Esophagus squamous epithelium (tissue), 5 donors: ENCODE results near the gene C6orf136. TPM values are rescaled to one million over a fixed set of nuclear protein-coding genes. Genes with fewer than 3 reads are reported as not detected.
A peak's percentile ranks its signal among the peaks of the same experiment; 100 is the strongest.

Source experiments
- DNase-seq: peaks from one replicate; lab custom pipeline; 2025; lab: John Stamatoyannopoulos, UW
- H3K27ac ChIP-seq, 4 donors: fragments of 200-600 bp; sonication (generic); one replicate each; pipeline ENCODE4 v1.5.1; 2016 to 2019; ENCODE audit warnings: mild to moderate bottlenecking in 1 of 4
- H3K27me3 ChIP-seq, 4 donors: fragments of 200-600 bp; sonication (generic); 1 replicate in 3 of 4; 2 replicates in 1 of 4; pipeline versions ENCODE4 v1.5.1 to v1.6.0; 2017 to 2021; ENCODE audit warnings: antibody characterized with exemption in 1 of 4
- H3K36me3 ChIP-seq, 3 donors: fragments of 200-600 bp; sonication (generic); one replicate each; pipeline ENCODE4 v1.5.1; 2016 to 2019
- H3K4me1 ChIP-seq, 3 donors: fragments of 200-600 bp; sonication (generic); one replicate each; pipeline ENCODE4 v1.5.1; 2017 to 2019
- H3K4me3 ChIP-seq, 4 donors: fragments of 200-600 bp; sonication (generic); 1 replicate in 3 of 4; 2 replicates in 1 of 4; pipeline ENCODE4 v1.5.1; 2016 to 2019; ENCODE audit warnings: mild to moderate bottlenecking in 2 of 4, moderate library complexity in 1 of 4
- H3K9me3 ChIP-seq, 3 donors: fragments of 200-600 bp; sonication (generic); one replicate each; pipeline ENCODE4 v1.5.1; 2016 to 2019
- CTCF ChIP-seq, 6 experiments: fragments of 450-650 bp in 4 of 6; fragments of 200-600 bp in 2 of 6; sonication (generic) in 2 of 6; IDR thresholded peaks; one replicate each; pipeline ENCODE4 v1.5.1; 2016 to 2019; ENCODE audit warnings: antibody characterized with exemption in 6 of 6, mild to moderate bottlenecking in 4 of 6, moderate library complexity in 4 of 6
- POLR2A ChIP-seq, 4 donors: fragments of 450-650 bp; IDR thresholded peaks; one replicate each; pipeline ENCODE4 v1.6.1; 2017; ENCODE audit warnings: antibody characterized with exemption in 4 of 4, mild to moderate bottlenecking in 4 of 4, moderate library complexity in 3 of 4
- WGBS, 2 donors: methylation state at CpG; one replicate each; pipeline ENCODE4 v1.1.5; 2018; 5-methylcytosine and 5-hydroxymethylcytosine counted together
- intact Hi-C: fragments of 100-400 bp; cut with DNase I; formaldehyde crosslinking; loops from one replicate; pipeline ENCODE4 v1.15.0; 2022
- total RNA-seq, 4 donors: library from RNA; depleted of rRNA; stranded (reverse); fragments of >200 nt; gene quantifications; one replicate each; pipeline ENCODE4 v1.1.0, GENCODE V29; 2016
- donor health status: DM: yes; HTN: yes; CAD: no.

C6orf136 gene
- total RNA-seq, 4 donors from 2014 or later = 8.3 to 17.5 (median 12.7) TPM

DNA sequence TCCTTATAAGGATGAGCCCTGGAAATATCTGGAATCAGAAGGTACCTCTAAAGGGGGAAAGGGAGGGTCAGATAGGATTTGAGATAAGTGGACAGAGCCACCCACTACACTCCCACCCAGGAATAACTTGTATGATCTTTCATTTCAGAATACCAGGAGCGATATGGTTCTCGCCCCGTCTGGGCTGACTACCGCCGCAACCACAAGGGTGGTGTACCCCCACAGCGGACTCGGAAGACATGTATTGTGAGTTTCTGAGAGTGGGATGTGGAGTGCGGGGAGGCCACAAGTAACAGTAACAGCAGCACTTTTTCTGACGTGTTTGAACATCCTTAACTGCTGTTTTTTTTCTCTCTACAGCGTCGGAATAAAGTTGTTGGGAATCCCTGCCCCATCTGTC, 27.4 kb upstream of the C6orf136 start:
- TF ChIP-seq CTCF (IDR thresholded peaks at IDR 0.05) (no peak), POLR2A (IDR thresholded peaks at IDR 0.05) (no peak)
- WGBS, 2 donors = 90 to 93% methylated on average over 3 to 10 of the region's 11 CpGs
- intact Hi-C loops = no loop called here
- no peak overlapping the region for H3K4me3 ChIP-seq
- DNase-seq = no peak
- H3K36me3 ChIP-seq = peaks cover 3 to 65% (median 47%) of the 10 kb centered on the region in 3 donors
- peaks cover 6 to 20% (median 8%) of the 10 kb centered on the region in 3 donors for H3K4me1 ChIP-seq
- H3K27me3 ChIP-seq = no peaks in the 10 kb centered on the region
- no peaks in the 10 kb centered on the region for H3K9me3 ChIP-seq
- peak overlapping the region in 1 of 4 donors; percentile 95 for H3K27ac ChIP-seq

DNA sequence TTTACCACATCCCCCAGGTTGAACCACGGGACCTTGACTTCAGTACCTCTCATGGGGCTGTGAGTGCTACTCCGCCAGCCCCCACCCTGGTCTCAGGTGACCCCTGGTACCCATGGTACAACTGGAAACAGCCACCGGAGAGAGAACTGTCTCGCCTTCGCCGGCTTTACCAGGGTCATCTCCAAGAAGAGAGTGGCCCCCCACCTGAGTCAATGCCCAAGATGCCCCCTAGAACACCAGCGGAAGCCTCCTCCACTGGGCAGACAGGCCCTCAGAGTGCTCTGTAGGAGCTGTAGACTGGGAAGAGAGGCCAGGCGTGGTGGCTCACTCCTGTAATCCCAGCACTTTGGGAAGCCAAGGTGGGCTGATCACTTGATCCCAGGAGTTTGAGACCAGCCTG, 21.4 kb upstream of the C6orf136 start:
- DNase-seq = no peak
- WGBS, 2 donors = 81 to 100% methylated on average over 3 of the region's 8 CpGs
- Histone ChIP-seq H3K36me3 (peaks cover 14 to 85% (median 53%) of the 10 kb centered on the region in 3 donors), H3K9me3 (no peaks in the 10 kb centered on the region), H3K27ac (peak overlapping the region in 2 of 4 donors; percentile 95 to 97), H3K4me3 (no peak overlapping the region), H3K4me1 (peaks cover 6 to 22% (median 12%) of the 10 kb centered on the region in 3 donors), H3K27me3 (no peaks in the 10 kb centered on the region)
- intact Hi-C loops = no loop called here
- TF ChIP-seq CTCF (IDR thresholded peaks at IDR 0.05) = no peak
- no peak for TF ChIP-seq POLR2A (IDR thresholded peaks at IDR 0.05)

DNA sequence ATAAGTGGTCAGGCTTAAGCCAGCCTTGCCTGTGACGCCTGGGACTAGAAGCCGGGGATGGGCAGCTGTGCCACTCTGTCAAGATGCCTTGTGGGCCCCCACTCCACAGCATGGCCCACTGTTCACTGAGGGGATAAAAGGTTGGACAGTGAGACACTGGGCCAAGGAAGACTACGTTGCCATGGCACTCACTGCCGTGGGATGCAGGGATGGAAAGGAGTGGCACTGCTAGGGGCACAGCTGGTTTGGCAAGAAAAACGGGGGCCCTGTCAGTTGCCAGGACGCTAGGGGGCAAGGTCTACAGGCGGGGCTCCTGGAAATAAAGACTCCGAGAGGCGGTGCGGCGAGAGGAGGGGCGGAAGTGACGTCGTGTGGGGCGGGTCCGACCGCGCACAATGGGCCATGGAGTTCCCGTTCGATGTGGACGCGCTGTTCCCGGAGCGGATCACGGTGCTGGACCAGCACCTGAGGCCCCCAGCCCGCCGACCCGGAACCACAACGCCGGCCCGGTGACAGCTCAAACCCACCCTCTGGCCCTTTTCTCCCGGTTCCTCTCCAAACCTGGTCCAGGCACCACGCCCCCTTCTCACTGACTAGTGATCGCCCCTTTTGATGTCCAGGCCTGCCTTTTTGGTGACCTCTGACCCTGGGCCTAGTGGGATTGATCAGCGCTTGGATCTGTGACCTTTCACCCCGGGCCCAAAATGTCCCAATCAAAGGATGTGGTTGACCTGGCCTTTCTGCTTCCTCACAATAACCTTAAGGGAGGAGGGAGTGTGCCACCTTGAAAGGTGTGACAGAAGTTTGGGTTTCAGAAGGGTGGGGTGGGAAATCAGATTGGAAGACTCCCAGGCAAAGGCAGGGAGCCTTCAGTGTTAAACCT, 20.2 kb upstream of the C6orf136 start, which contains the start of gene ATAT1:
ATAT1 (plus strand) TSS at position 391 of the 883 bp plus-strand sequence.
- peak; percentile 19 for DNase-seq
- H3K4me3 ChIP-seq = peak within 1 kb of the TSS; percentile 47 to 86 (median 58)
- H3K36me3 ChIP-seq = peaks cover 11 to 84% (median 41%) of the 10 kb centered on the region in 3 donors
- H3K27me3 ChIP-seq = no peaks in the 10 kb centered on the region
- intact Hi-C loops = no loop called here
- TF ChIP-seq POLR2A (IDR thresholded peaks at IDR 0.05) = peak in 3 of 4 donors; percentile 22 to 66 (median 61)
- TF ChIP-seq CTCF (IDR thresholded peaks at IDR 0.05) = peak in 5 of 6 experiments; percentile 37 to 66 (median 50)
- peak within 1 kb of the TSS; percentile 93 to 97 (median 96) for H3K27ac ChIP-seq
- 2% methylated on average over 33 to 34 of the region's 36 CpGs for WGBS, 2 donors
- H3K9me3 ChIP-seq = no peaks in the 10 kb centered on the region
- peaks cover 6 to 22% (median 12%) of the 10 kb centered on the region in 3 donors for H3K4me1 ChIP-seq

- H3K4me3 ChIP-seq = no peak overlapping the region
- intact Hi-C loops = no loop called here
- TF ChIP-seq POLR2A (IDR thresholded peaks at IDR 0.05) (no peak), CTCF (IDR thresholded peaks at IDR 0.05) (no peak)
- no peak overlapping the region for H3K27ac ChIP-seq
- WGBS, 2 donors = 89 to 96% methylated on average over 3 of the region's 3 CpGs
- no peaks in the 10 kb centered on the region for H3K27me3 ChIP-seq
- H3K36me3 ChIP-seq = peaks cover 0 to 46% (median 6%) of the 10 kb centered on the region in 3 donors
- H3K9me3 ChIP-seq = no peaks in the 10 kb centered on the region
- DNase-seq = no peak
- no peaks in the 10 kb centered on the region for H3K4me1 ChIP-seq
Observed at GRCh38 chr6:30635834-30636233, 11.1 kb upstream of the C6orf136 start.

- no peak for TF ChIP-seq CTCF (IDR thresholded peaks at IDR 0.05)
- TF ChIP-seq POLR2A (IDR thresholded peaks at IDR 0.05) = no peak
- Histone ChIP-seq H3K9me3 (no peaks in the 10 kb centered on the region), H3K27me3 (no peaks in the 10 kb centered on the region), H3K36me3 (peaks cover 0 to 59% (median 0%) of the 10 kb centered on the region in 3 donors), H3K4me3 (no peak overlapping the region), H3K4me1 (peaks cover 0 to 1% (median 0%) of the 10 kb centered on the region in 3 donors), H3K27ac (no peak overlapping the region)
- intact Hi-C loops = no loop called here
- WGBS, 2 donors = 78 to 91% methylated on average over 4 to 10 of the region's 10 CpGs
- DNase-seq = no peak
Observed at GRCh38 chr6:30640481-30640880, 6.5 kb upstream of the C6orf136 start.
